ENCODE data around the gene CSTF1. TPM values are rescaled to one million over a fixed set of nuclear protein-coding genes. Genes with fewer than 3 reads are reported as not detected.

CSTF1 gene
- total and polyA plus RNA-seq, 2 of the 8 experiments (the other 6 are each of a cell fraction or from before 2014, with no cell fraction given) = 59.4 to 83.5 TPM

GRCh38 chr20:56445540-56445939, 53.1 kb downstream of the CSTF1 start (continued):
- no peak for TF ChIP-seq CHD7 (IDR thresholded peaks at IDR 0.05; ENCODE audit: insufficient replicate concordance, low read length)
- no peak for TF ChIP-seq SP1 (IDR thresholded peaks at IDR 0.05; ENCODE audit: low read depth, low read length)
- TF ChIP-seq TEAD4 (IDR thresholded peaks at IDR 0.05; ENCODE audit: low read depth, low read length) = no peak
- no peak for TF ChIP-seq MAFK (IDR thresholded peaks at IDR 0.05; ENCODE audit: low read depth, low read length)
- no peak for TF ChIP-seq CHD2 (IDR thresholded peaks at IDR 0.05; ENCODE audit: low read length)
- TF ChIP-seq ATF3 (IDR thresholded peaks at IDR 0.05; ENCODE audit: insufficient read depth, low read depth, low read length) = no peak
